ENCODE results near the gene TMEM175.

TMEM175 gene

GRCh38 chr4:972651-973424 lies 40.6 kb downstream of the TMEM175 start (continued):
- TF ChIP-seq ZBTB11 (tag by site-specific recombination; conservative IDR thresholded peaks at IDR 0.05; ENCODE audit: low read depth): peak; percentile 48; the same call in 1 of the 2 replicates
- no peak for TF ChIP-seq ZNF324 (tag by site-specific recombination; IDR thresholded peaks at IDR 0.05)
- peak; percentile 40; the same call in 1 of the 2 replicates for TF ChIP-seq GLIS1 (tag by site-specific recombination; IDR thresholded peaks at IDR 0.05)
- TF ChIP-seq PATZ1 (tag by site-specific recombination; IDR thresholded peaks at IDR 0.05): 0 out of 2 replicates have a peak, but pooled peaks have one; percentile 16
- no peak for TF ChIP-seq ZFP69B (tag by site-specific recombination; IDR thresholded peaks at IDR 0.05)
- TF ChIP-seq ZNF335 (tag by site-specific recombination; conservative IDR thresholded peaks at IDR 0.05): peak; percentile 45; the same call in 1 of the 2 replicates
- TF ChIP-seq ZNF623 (tag by site-specific recombination; IDR thresholded peaks at IDR 0.05): no peak
- TF ChIP-seq GLI2 (tag by site-specific recombination; IDR thresholded peaks at IDR 0.05; ENCODE audit: borderline replicate concordance, low read depth): no peak
- TF ChIP-seq ZSCAN16 (tag by site-specific recombination; IDR thresholded peaks at IDR 0.05): no peak
- TF ChIP-seq ZSCAN23 (tag by site-specific recombination; IDR thresholded peaks at IDR 0.05): no peak
- TF ChIP-seq YY1 (tag by site-specific recombination; IDR thresholded peaks at IDR 0.05): no peak
- TF ChIP-seq ZNF600 (tag by site-specific recombination; IDR thresholded peaks at IDR 0.05): 0 out of 2 replicates have a peak, but pooled peaks have one; percentile 19
- TF ChIP-seq ZIC2 (tag by site-specific recombination; IDR thresholded peaks at IDR 0.05): peak; percentile 41
- TF ChIP-seq ZBTB20 (tag by site-specific recombination; IDR thresholded peaks at IDR 0.05): peak; percentile 85; the same call in 1 of the 2 replicates
- no peak for TF ChIP-seq ZNF24 (tag by site-specific recombination; IDR thresholded peaks at IDR 0.05)
- TF ChIP-seq SP3 (tag by site-specific recombination; IDR thresholded peaks at IDR 0.05): peak; percentile 62
- TF ChIP-seq GLI4 (tag by site-specific recombination; IDR thresholded peaks at IDR 0.05): no peak
- no peak for TF ChIP-seq SP7 (tag by site-specific recombination; IDR thresholded peaks at IDR 0.05)
- no peak for TF ChIP-seq ZBTB6 (tag by site-specific recombination; IDR thresholded peaks at IDR 0.05)
- TF ChIP-seq, protein P1, sequence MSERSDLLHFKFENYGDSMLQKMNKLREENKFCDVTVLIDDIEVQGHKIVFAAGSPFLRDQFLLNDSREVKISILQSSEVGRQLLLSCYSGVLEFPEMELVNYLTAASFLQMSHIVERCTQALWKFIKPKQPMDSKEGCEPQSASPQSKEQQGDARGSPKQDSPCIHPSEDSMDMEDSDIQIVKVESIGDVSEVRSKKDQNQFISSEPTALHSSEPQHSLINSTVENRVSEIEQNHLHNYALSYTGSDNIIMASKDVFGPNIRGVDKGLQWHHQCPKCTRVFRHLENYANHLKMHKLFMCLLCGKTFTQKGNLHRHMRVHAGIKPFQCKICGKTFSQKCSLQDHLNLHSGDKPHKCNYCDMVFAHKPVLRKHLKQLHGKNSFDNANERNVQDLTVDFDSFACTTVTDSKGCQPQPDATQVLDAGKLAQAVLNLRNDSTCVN (tag by site-specific recombination; optimal IDR thresholded peaks at IDR 0.05): peak; percentile 58
- no peak for TF ChIP-seq ZBTB1 (tag by site-specific recombination; IDR thresholded peaks at IDR 0.05)
- peak; percentile 12; the same call in 1 of the 2 replicates for TF ChIP-seq KLF8 (tag by site-specific recombination; IDR thresholded peaks at IDR 0.05)
- no peak for TF ChIP-seq ZXDB (tag by site-specific recombination; IDR thresholded peaks at IDR 0.05)
- TF ChIP-seq, protein P2, sequence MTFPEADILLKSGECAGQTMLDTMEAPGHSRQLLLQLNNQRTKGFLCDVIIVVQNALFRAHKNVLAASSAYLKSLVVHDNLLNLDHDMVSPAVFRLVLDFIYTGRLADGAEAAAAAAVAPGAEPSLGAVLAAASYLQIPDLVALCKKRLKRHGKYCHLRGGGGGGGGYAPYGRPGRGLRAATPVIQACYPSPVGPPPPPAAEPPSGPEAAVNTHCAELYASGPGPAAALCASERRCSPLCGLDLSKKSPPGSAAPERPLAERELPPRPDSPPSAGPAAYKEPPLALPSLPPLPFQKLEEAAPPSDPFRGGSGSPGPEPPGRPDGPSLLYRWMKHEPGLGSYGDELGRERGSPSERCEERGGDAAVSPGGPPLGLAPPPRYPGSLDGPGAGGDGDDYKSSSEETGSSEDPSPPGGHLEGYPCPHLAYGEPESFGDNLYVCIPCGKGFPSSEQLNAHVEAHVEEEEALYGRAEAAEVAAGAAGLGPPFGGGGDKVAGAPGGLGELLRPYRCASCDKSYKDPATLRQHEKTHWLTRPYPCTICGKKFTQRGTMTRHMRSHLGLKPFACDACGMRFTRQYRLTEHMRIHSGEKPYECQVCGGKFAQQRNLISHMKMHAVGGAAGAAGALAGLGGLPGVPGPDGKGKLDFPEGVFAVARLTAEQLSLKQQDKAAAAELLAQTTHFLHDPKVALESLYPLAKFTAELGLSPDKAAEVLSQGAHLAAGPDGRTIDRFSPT (tag by site-specific recombination; IDR thresholded peaks at IDR 0.05): no peak
- TF ChIP-seq, protein P3, sequence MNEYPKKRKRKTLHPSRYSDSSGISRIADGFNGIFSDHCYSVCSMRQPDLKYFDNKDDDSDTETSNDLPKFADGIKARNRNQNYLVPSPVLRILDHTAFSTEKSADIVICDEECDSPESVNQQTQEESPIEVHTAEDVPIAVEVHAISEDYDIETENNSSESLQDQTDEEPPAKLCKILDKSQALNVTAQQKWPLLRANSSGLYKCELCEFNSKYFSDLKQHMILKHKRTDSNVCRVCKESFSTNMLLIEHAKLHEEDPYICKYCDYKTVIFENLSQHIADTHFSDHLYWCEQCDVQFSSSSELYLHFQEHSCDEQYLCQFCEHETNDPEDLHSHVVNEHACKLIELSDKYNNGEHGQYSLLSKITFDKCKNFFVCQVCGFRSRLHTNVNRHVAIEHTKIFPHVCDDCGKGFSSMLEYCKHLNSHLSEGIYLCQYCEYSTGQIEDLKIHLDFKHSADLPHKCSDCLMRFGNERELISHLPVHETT (tag by site-specific recombination; IDR thresholded peaks at IDR 0.05): no peak
- peak; percentile 74 for TF ChIP-seq GLIS2 (tag by site-specific recombination; IDR thresholded peaks at IDR 0.05)
- no peak for TF ChIP-seq ZNF16 (tag by site-specific recombination; IDR thresholded peaks at IDR 0.05; ENCODE audit: low read depth)

Measured in HEK293 (cell line).